MM.1S (cell line): ENCODE results near the gene POLR1F.
A peak's percentile ranks its signal among the peaks of the same experiment; 100 is the strongest.

Experiments used
- DNase-seq: peaks from one replicate; pipeline ENCODE4 v3.0.0-alpha.2; 2015
- H2AFZ ChIP-seq: fragments of 300-600 bp; sonication (generic); 2 replicates; pipeline ENCODE4 v1.6.0; 2016; ENCODE audit warnings: antibody characterized with exemption, low read length
- H3F3A ChIP-seq: fragments of 300-600 bp; sonication (generic); 2 replicates; pipeline ENCODE4 v1.6.1; 2016; ENCODE audit warnings: mild to moderate bottlenecking, antibody characterized with exemption, low read length, moderate library complexity, mixed read lengths; ENCODE audit not compliant: insufficient read depth
- H3K27ac ChIP-seq: fragments of 300-600 bp; sonication (generic); 2 replicates; pipeline ENCODE4 v1.5.1; 2016; ENCODE audit warnings: mild to moderate bottlenecking, low read length
- H3K27me3 ChIP-seq: fragments of 300-600 bp; sonication (generic); replicated peaks from 2 replicates; pipeline ENCODE4 v1.6.0; 2016; ENCODE audit warnings: low read length; ENCODE audit not compliant: insufficient read depth
- H3K36me3 ChIP-seq: fragments of 300-600 bp; sonication (generic); replicated peaks from 2 replicates; pipeline ENCODE4 v1.6.1; 2016; ENCODE audit warnings: mild to moderate bottlenecking, low read length, mixed read lengths; ENCODE audit not compliant: insufficient read depth
- H3K4me1 ChIP-seq: fragments of 300-600 bp; sonication (generic); 2 replicates; pipeline ENCODE4 v1.6.1; 2016; ENCODE audit warnings: low read length, mixed read lengths
- H3K4me2 ChIP-seq: fragments of 300-600 bp; sonication (generic); 2 replicates; pipeline ENCODE4 v1.6.0; 2016; ENCODE audit warnings: low read depth, low read length
- H3K4me3 ChIP-seq: fragments of 300-600 bp; sonication (generic); 2 replicates; pipeline ENCODE4 v1.5.1; 2016; ENCODE audit warnings: low read length, mixed read lengths
- H3K79me2 ChIP-seq: fragments of 300-600 bp; sonication (generic); 2 replicates; pipeline ENCODE4 v1.6.1; 2016; ENCODE audit warnings: mixed run types, low read length, mixed read lengths
- H3K9ac ChIP-seq: fragments of 300-600 bp; sonication (generic); 2 replicates; pipeline ENCODE4 v1.6.1; 2016; ENCODE audit warnings: low read length, mixed read lengths
- H3K9me2 ChIP-seq: fragments of 300-600 bp; sonication (generic); replicated peaks from 2 replicates; pipeline ENCODE4 v1.6.1; 2016; ENCODE audit warnings: mild to moderate bottlenecking, low read length, mixed read lengths; ENCODE audit not compliant: insufficient read depth
- H3K9me3 ChIP-seq: fragments of 300-600 bp; sonication (generic); replicated peaks from 2 replicates; pipeline ENCODE4 v1.6.1; 2016; ENCODE audit warnings: mild to moderate bottlenecking, low read length, mixed read lengths; ENCODE audit not compliant: insufficient read depth
- H4K20me1 ChIP-seq: fragments of 300-600 bp; sonication (generic); 2 replicates; pipeline ENCODE4 v1.6.1; 2016; ENCODE audit warnings: mild to moderate bottlenecking, low read length, moderate library complexity, mixed read lengths; ENCODE audit not compliant: insufficient read depth
- EZH2 ChIP-seq: fragments of 300-600 bp; sonication (generic); optimal IDR thresholded peaks from 2 replicates; pipeline ENCODE3; 2017; ENCODE audit warnings: low read depth, mild to moderate bottlenecking, antibody characterized with exemption, low read length, mixed read lengths
- EZH2phosphoT487 ChIP-seq: fragments of 300-600 bp; sonication (generic); IDR thresholded peaks from 2 replicates; pipeline ENCODE4 v1.6.1; 2018; ENCODE audit warnings: antibody characterized with exemption, low read length
- TF ChIP-seq, protein P1 (sequence below): fragments of 300-600 bp; sonication (generic); IDR thresholded peaks from 2 replicates; pipeline ENCODE4 v1.5.1; 2016; ENCODE audit warnings: antibody characterized with exemption, low read length, mixed read lengths

The POLR1F gene

DNA sequence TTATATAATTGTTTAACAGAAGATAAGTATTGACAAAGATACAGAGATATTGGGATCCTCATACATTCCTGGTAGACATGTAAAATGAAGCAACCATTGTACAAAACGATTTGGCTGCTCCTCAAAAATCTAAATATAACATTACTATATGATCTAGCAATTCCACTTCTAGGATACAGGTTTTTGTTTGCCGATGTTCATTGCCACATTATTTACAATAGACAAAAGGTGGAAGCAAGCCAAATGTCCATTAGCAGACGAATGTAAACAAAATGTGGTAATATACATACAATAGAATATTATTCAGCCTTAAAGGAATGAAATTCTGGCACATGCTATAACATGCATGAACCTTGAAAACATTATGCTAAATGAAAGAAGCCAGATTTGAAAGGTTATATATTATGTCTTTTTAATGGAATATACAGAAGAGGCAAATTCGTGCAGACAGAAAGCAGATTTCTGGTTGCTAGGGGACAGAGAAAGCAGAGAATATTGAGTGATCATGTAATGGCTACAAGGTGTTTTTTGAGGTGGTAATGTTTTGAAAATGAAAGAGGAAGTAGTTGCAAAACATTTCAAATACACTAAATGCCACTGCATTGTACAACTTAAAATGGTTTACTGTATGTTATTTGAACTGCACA lies 44.9 kb downstream of the POLR1F start:
- TF ChIP-seq EZH2 = no peak
- TF ChIP-seq, protein P1, sequence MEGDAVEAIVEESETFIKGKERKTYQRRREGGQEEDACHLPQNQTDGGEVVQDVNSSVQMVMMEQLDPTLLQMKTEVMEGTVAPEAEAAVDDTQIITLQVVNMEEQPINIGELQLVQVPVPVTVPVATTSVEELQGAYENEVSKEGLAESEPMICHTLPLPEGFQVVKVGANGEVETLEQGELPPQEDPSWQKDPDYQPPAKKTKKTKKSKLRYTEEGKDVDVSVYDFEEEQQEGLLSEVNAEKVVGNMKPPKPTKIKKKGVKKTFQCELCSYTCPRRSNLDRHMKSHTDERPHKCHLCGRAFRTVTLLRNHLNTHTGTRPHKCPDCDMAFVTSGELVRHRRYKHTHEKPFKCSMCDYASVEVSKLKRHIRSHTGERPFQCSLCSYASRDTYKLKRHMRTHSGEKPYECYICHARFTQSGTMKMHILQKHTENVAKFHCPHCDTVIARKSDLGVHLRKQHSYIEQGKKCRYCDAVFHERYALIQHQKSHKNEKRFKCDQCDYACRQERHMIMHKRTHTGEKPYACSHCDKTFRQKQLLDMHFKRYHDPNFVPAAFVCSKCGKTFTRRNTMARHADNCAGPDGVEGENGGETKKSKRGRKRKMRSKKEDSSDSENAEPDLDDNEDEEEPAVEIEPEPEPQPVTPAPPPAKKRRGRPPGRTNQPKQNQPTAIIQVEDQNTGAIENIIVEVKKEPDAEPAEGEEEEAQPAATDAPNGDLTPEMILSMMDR = no peak
- TF ChIP-seq EZH2phosphoT487 = no peak
- Histone ChIP-seq H3K9ac (peak overlapping the region; percentile 11; the same call in 1 of the 2 replicates), H3K36me3 (no peaks in the 10 kb centered on the region), H3K27me3 (no peaks in the 10 kb centered on the region), H3F3A (no peaks in the 10 kb centered on the region), H3K9me2 (no peaks in the 10 kb centered on the region), H3K4me2 (peak overlapping the region; percentile 48), H3K9me3 (no peaks in the 10 kb centered on the region), H3K79me2 (no peaks in the 10 kb centered on the region), H4K20me1 (no peaks in the 10 kb centered on the region), H3K4me3 (no peak overlapping the region), H3K4me1 (no peaks in the 10 kb centered on the region; the same call in 1 of the 2 replicates), H3K27ac (no peak overlapping the region), H2AFZ (peak overlapping the region; percentile 31; the same call in 1 of the 2 replicates)
- DNase-seq = peak; percentile 45

DNA sequence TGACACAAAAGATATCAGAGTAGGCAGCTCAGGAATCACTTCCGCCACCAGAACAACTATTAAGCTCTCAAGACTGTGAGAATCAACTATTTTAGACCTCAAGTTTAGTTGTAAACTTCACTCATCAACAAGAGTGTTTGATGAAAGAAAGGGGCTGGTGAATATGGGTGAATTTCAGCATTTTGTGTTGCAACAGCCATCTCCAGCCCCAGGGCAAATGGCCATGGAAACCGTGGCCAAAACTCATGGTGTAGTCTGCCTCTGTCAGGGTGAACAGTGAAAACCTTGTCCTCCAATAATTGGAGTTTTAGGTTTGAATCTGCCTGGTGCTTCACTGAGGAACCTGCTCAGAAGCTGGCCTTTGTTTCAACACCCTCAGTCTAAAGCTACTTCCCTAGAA lies 60.0 kb downstream of the POLR1F start:
- H3K9me2 ChIP-seq = no peaks in the 10 kb centered on the region
- no peak for DNase-seq
- no peak for TF ChIP-seq EZH2phosphoT487
- no peak for TF ChIP-seq EZH2
- TF ChIP-seq, protein P1 = no peak

More for the DNA sequence above, 60.0 kb downstream of the POLR1F start:
- Histone ChIP-seq H3K27ac (no peak overlapping the region), H3K4me1 (no peaks in the 10 kb centered on the region), H3K36me3 (no peaks in the 10 kb centered on the region), H4K20me1 (no peaks in the 10 kb centered on the region), H3K79me2 (no peaks in the 10 kb centered on the region), H3F3A (no peaks in the 10 kb centered on the region), H3K9me3 (no peaks in the 10 kb centered on the region), H3K4me3 (no peak overlapping the region), H3K4me2 (no peak overlapping the region), H3K27me3 (no peaks in the 10 kb centered on the region), H2AFZ (no peak overlapping the region), H3K9ac (no peak overlapping the region)
